Caco-2 (cell line): ENCODE data around the gene FEZF1. TPM values are rescaled to one million over a fixed set of nuclear protein-coding genes. Genes with fewer than 3 reads are reported as not detected.

Experiments
- BruUV-seq: library from RNA; stranded (reverse); fragments of 400-500 nt; replicated peaks from 2 replicates; lab custom pipeline; 2021; lab: Mats Ljungman, UMichigan
- CTCF ChIA-PET: fragments of 300-600 bp; sonication (Branson Sonifier 250); formaldehyde crosslinking; loops from one replicate; lab custom pipeline; 2022; ENCODE audit warnings: antibody characterized with exemption; lab: Charles Lee
- POLR2A ChIA-PET: fragments of 300-600 bp; sonication (Branson Sonifier 250); formaldehyde crosslinking; loops from one replicate; lab custom pipeline; 2022; ENCODE audit warnings: antibody characterized with exemption; lab: Charles Lee
- DNase-seq, 2 experiments: peaks; one replicate each; pipeline versions ENCODE4 v3.0.0 to v3.0.0-alpha.2; 2020 to 2022
- H3K27me3 ChIP-seq: replicated peaks from 2 replicates; pipeline ENCODE4 v1.6.0; 2011; ENCODE audit warnings: low read length; ENCODE audit not compliant: control insufficient read depth, insufficient read depth
- H3K36me3 ChIP-seq: 2 replicates; pipeline ENCODE4 v1.5.1; 2011; ENCODE audit warnings: low read length; ENCODE audit not compliant: control insufficient read depth, insufficient read depth
- H3K4me1 ChIP-seq: fragments of 250-450 bp; sonication (Bioruptor Pico); 2 replicates; pipeline ENCODE4 v1.5.1; 2020; ENCODE audit warnings: mild to moderate bottlenecking
- H3K4me3 ChIP-seq: 2 replicates; pipeline ENCODE4 v1.5.1; 2011; ENCODE audit warnings: low read depth, mild to moderate bottlenecking, control low read depth, low read length
- H3K9me3 ChIP-seq: fragments of 250-450 bp; sonication (Bioruptor Pico); 2 replicates; pipeline ENCODE4 v1.5.1; 2020; ENCODE audit warnings: mild to moderate bottlenecking, moderate library complexity
- H3K27ac Mint-ChIP-seq: one replicate; pipeline ENCODE4 v1.8.0; 2022; ENCODE audit warnings: mixed read lengths; ENCODE audit not compliant: unreplicated experiment
- H3K27me3 Mint-ChIP-seq: one replicate; pipeline ENCODE4 v1.8.0; 2022; ENCODE audit warnings: mixed read lengths; ENCODE audit not compliant: insufficient read depth, unreplicated experiment
- H3K36me3 Mint-ChIP-seq: one replicate; pipeline ENCODE4 v1.8.0; 2022; ENCODE audit warnings: mild to moderate bottlenecking, mixed read lengths; ENCODE audit not compliant: insufficient read depth, unreplicated experiment
- H3K4me1 Mint-ChIP-seq: one replicate; pipeline ENCODE4 v1.8.0; 2022; ENCODE audit warnings: low read depth, mixed read lengths; ENCODE audit not compliant: unreplicated experiment
- H3K4me3 Mint-ChIP-seq: one replicate; pipeline ENCODE4 v1.8.0; 2022; ENCODE audit warnings: mild to moderate bottlenecking, moderate library complexity, mixed read lengths; ENCODE audit not compliant: unreplicated experiment
- H3K9me3 Mint-ChIP-seq: one replicate; pipeline ENCODE4 v1.8.0; 2022; ENCODE audit warnings: mixed read lengths; ENCODE audit not compliant: unreplicated experiment
- intact Hi-C: fragments of 100-400 bp; cut with micrococcal nuclease; formaldehyde crosslinking; loops from one replicate; pipeline ENCODE4 v1.10.0; 2022; ENCODE audit not compliant: unreplicated experiment
- total RNA-seq: library from RNA; stranded (reverse); gene quantifications from 2 replicates; pipeline ENCODE4 v1.2.3, GENCODE V29; 2022
- TF ChIP-seq, protein P1 (sequence below), 2 experiments: fragments of 200-600 bp in 1 of 2; IDR thresholded peaks; 1 replicate in 1 of 2; 2 replicates in 1 of 2; pipeline versions ENCODE4 v1.5.1 to v1.8.0; 2011 to 2022; ENCODE audit warnings: antibody characterized with exemption in 1 of 2, control low read depth in 1 of 2, inconsistent platforms in 1 of 2, low read depth in 1 of 2, low read length in 1 of 2, mild to moderate bottlenecking in 1 of 2, moderate library complexity in 1 of 2; ENCODE audit not compliant: insufficient read depth in 1 of 2, severe bottlenecking in 1 of 2, unreplicated experiment in 1 of 2

Gene FEZF1
- total RNA-seq, 1 experiment from 2014 or later, result not detected

GRCh38 chr7:122307228-122307621, 2.7 kb upstream of the FEZF1 start:
- Histone ChIP-seq H3K9me3 (no peaks in the 10 kb centered on the region), H3K4me1 (0 out of 2 replicates have a peak, but pooled peaks cover 3% of the 10 kb centered on the region), H3K27me3 (peaks cover 4% of the 10 kb centered on the region; the same call in 1 of the 2 replicates), H3K4me3 (no peak overlapping the region), H3K36me3 (no peaks in the 10 kb centered on the region)
- H3K9me3 Mint-ChIP-seq, result no peaks in the 10 kb centered on the region
- CTCF ChIA-PET, result no interaction called here
- TF ChIP-seq, protein P1, sequence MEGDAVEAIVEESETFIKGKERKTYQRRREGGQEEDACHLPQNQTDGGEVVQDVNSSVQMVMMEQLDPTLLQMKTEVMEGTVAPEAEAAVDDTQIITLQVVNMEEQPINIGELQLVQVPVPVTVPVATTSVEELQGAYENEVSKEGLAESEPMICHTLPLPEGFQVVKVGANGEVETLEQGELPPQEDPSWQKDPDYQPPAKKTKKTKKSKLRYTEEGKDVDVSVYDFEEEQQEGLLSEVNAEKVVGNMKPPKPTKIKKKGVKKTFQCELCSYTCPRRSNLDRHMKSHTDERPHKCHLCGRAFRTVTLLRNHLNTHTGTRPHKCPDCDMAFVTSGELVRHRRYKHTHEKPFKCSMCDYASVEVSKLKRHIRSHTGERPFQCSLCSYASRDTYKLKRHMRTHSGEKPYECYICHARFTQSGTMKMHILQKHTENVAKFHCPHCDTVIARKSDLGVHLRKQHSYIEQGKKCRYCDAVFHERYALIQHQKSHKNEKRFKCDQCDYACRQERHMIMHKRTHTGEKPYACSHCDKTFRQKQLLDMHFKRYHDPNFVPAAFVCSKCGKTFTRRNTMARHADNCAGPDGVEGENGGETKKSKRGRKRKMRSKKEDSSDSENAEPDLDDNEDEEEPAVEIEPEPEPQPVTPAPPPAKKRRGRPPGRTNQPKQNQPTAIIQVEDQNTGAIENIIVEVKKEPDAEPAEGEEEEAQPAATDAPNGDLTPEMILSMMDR (IDR thresholded peaks at IDR 0.05; ENCODE audit: insufficient read depth in 1 of 2, low read depth in 1 of 2, low read length in 1 of 2, severe bottlenecking in 1 of 2, unreplicated experiment in 1 of 2), result no peak
- H3K27me3 Mint-ChIP-seq, result peaks cover 34% of the 10 kb centered on the region
- intact Hi-C loops, result no loop called here
- H3K36me3 Mint-ChIP-seq, result no peaks in the 10 kb centered on the region
- no peak overlapping the region for H3K4me3 Mint-ChIP-seq
- no peaks in the 10 kb centered on the region for H3K4me1 Mint-ChIP-seq
- no peak for DNase-seq
- no peak overlapping the region for H3K27ac Mint-ChIP-seq
- BruUV-seq, result no TSS peak
- POLR2A ChIA-PET, result no interaction called here

GRCh38 chr7:122306320-122307227, 2.0 kb upstream of the FEZF1 start:
- Histone ChIP-seq H3K4me1 (0 out of 2 replicates have a peak, but pooled peaks cover 6% of the 10 kb centered on the region), H3K4me3 (no peak overlapping the region), H3K36me3 (no peaks in the 10 kb centered on the region), H3K9me3 (no peaks in the 10 kb centered on the region), H3K27me3 (peaks cover 4% of the 10 kb centered on the region; the same call in 1 of the 2 replicates)
- CTCF ChIA-PET, result no interaction called here
- peaks cover 36% of the 10 kb centered on the region for H3K27me3 Mint-ChIP-seq
- H3K27ac Mint-ChIP-seq, result no peak overlapping the region
- no TSS peak for BruUV-seq
- no peaks in the 10 kb centered on the region for H3K36me3 Mint-ChIP-seq
- intact Hi-C loops, result no loop called here
- H3K4me1 Mint-ChIP-seq, result no peaks in the 10 kb centered on the region
- DNase-seq, result no peak
- no peak overlapping the region for H3K4me3 Mint-ChIP-seq
- POLR2A ChIA-PET, result no interaction called here
- no peaks in the 10 kb centered on the region for H3K9me3 Mint-ChIP-seq
- TF ChIP-seq, protein P1 (IDR thresholded peaks at IDR 0.05; ENCODE audit: insufficient read depth in 1 of 2, low read depth in 1 of 2, low read length in 1 of 2, severe bottlenecking in 1 of 2, unreplicated experiment in 1 of 2), result no peak

DNA sequence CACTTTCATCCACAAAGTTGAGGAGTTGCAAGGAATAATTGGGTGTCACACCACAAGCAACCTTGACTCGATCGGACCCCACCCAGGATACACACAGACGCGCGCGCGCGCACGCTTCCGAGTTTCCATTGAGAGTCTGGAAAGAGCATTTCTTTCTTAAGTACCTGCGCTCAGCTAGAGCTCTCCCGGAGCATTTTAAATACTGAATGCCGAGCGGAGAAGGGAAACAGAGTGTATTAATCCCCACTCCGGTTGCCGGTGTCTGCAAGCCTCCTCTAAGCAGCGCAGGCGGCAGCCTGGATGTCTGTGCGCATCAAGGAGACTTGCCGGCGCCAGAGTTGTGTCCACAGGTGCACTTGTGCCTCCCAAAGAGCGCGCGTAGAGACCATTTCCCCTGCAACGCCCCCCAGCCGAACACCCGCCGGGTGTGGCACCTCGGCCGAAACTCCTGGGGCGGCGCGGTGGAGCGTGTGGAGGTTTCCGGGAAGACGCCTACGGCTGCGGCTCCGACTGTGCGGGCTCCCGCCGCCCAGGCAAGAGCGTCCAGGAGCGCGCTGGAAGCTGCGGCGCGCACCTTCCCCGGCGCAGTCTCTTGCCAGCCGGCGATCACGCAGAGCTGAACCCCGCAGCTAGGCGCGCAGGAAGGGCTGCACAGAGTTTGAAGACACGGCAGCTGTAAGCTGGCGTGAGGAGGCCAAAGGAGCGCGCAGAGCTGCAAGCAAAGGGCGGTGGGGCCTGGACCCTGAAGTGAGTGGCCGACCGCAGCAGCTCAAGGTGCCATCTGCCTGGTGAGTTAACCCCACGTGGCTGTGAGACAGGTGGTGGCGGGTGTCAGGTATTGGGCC, 1.1 kb upstream of the FEZF1 start:
- ChIA-PET CTCF (no interaction called here), POLR2A (no interaction called here)
- TF ChIP-seq, protein P1 (IDR thresholded peaks at IDR 0.05; ENCODE audit: insufficient read depth in 1 of 2, low read depth in 1 of 2, low read length in 1 of 2, severe bottlenecking in 1 of 2, unreplicated experiment in 1 of 2), result no peak
- no peaks in the 10 kb centered on the region for H3K36me3 Mint-ChIP-seq
- no peak overlapping the region for H3K27ac Mint-ChIP-seq
- no peaks in the 10 kb centered on the region for H3K36me3 ChIP-seq
- no TSS peak for BruUV-seq
- no peaks in the 10 kb centered on the region for H3K4me1 Mint-ChIP-seq
- peaks cover 36% of the 10 kb centered on the region for H3K27me3 Mint-ChIP-seq
- no peaks in the 10 kb centered on the region for H3K9me3 ChIP-seq
- peaks cover 4% of the 10 kb centered on the region; the same call in 1 of the 2 replicates for H3K27me3 ChIP-seq
- 0 out of 2 replicates have a peak, but pooled peaks cover 6% of the 10 kb centered on the region for H3K4me1 ChIP-seq
- intact Hi-C loops, result no loop called here
- peak overlapping the region; percentile 69 for H3K4me3 Mint-ChIP-seq
- H3K4me3 ChIP-seq, result peak overlapping the region; percentile 27
- DNase-seq, result peak in 1 of 2 experiments; percentile 22
- no peaks in the 10 kb centered on the region for H3K9me3 Mint-ChIP-seq
